GM18951 (cell line): Measurements from ENCODE around the gene DIP2C.

Experiments used
- POLR2A ChIP-seq: IDR thresholded peaks from 4 replicates; pipeline ENCODE4 v1.6.1; 2011; ENCODE audit warnings: mild to moderate bottlenecking; ENCODE audit not compliant: insufficient read length, insufficient read depth; ENCODE audit errors: extremely low read depth
- in situ Hi-C: fragments of 300-500 bp; cut with MboI; formaldehyde crosslinking; loops from one replicate; pipeline ENCODE4 v1.12.0; 2022; ENCODE audit warnings: low sequenced_read_pairs, mixed read lengths, inconsistent platforms; ENCODE audit not compliant: unreplicated experiment

Gene DIP2C

DNA sequence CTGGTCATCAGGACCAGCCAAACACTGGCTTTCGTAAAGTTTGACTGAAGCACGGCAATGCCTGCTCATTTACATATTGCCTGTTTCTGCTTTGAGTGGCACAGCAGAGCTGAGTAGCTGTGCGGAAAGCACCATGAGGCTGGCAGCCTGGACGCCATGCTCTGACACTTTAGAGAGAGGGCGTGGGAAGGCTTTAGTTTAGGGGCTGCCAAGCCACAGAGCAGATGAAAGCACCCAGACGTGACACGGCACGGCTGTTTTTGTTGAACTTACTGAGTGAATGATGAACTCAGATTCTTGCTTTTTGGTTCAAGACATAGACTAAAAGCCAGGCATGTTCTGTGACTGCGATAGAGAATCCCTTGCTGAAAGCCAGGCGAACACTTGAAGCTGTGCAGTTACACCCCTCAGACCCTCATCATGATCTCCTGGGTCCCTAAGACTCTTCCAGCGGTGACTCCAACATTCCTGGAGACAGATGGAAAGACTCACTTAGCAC lies 372.1 kb downstream of the DIP2C start:
- no peak for TF ChIP-seq POLR2A
- in situ Hi-C loops: no loop called here

DNA sequence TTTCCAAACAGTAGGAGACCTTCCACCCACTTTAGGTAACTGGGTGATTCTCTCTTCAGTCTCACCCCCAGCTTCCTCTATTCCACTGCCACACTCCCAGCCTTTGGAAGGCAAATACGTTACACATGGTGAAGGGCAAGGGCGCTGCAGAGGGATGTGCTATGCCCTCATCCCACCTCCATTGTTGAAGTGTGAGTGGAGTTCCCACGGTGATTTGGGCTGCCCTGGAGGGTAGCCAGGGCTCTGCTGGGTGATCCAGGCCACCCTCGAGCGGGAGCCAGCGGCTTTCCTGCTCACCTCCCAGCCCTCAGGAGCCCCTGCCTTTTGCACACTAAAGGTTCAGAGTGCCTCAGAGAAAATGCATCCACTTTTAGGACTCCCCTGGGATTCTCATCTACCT lies 373.1 kb downstream of the DIP2C start:
- in situ Hi-C loops: no loop called here
- TF ChIP-seq POLR2A: no peak

DNA sequence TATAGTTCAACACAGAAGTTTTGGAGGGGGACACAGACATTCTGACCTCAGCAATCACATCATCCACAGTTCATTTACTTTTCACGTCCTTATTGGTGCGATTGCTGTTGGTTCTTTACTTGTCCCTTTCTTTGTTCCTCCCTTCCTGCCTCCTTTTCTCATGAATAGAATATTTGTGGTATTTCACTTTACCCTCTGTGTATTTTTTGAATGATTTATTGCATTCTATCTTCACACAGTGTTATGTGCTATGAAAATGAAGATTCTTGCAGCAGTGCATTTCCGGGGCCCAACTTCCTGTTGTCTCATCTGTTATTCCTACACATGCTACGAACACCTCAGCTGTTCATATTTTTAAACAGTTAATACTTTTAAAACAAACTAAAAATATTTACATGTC lies 374.6 kb downstream of the DIP2C start:
- no peak for TF ChIP-seq POLR2A
- in situ Hi-C loops: no loop called here

DNA sequence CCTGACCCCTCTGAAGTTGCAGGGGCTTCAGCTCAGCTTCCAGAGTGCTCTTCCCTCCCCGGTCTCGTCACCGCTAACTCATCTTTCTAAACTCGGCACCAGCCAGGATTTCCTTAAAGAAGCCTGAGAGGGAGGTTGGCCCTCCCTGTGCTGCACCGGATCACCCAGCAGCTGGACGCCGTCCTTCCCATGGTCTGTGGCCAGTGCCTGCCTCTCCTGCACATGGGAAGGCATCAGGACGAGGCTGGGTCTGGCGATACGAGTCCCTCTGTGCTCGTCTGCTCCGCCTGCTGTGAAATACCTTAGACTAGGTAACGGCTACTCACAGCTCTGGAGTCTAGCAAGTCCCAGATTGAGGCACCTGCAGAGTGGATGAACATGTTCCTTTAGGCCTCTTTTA lies 375.1 kb downstream of the DIP2C start:
- TF ChIP-seq POLR2A: no peak
- in situ Hi-C loops: no loop called here

DNA sequence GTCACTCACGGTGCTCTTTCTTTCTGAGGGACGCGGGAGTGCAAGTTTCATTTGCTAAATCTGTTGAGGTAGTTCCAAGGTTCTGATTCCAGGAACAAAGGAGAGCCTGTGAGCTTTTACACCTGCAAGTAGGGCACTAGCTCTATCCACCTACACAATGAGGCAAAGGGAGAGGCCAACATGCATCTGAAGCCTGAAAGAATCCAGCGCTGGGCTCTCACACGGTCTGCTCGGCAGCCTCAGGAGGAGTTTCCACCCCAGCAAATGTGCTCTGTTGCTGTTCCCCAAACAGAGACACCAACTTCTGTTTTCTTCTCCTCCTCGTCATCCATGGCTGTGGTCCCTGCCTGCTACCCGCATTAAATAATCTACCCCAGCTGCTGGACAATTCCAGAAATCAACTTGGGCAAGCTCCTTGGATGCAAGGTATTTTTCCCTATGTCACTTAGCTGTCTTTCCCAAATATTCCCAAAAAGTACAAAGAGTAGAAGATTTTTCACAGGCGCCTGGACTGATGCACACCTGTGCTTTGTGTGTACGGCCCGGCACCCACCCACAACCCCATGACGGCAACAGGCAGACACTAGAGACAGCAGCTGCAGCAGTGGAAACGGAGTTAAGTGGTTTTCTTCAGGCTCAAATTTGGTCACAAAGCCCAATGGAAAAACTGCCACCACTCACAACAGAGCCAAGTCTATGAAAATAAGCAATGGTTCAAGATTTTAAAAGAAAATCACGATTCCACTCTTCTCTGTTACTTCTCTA lies 377.4 kb downstream of the DIP2C start:
- no peak for TF ChIP-seq POLR2A
- in situ Hi-C loops: no loop called here

DNA sequence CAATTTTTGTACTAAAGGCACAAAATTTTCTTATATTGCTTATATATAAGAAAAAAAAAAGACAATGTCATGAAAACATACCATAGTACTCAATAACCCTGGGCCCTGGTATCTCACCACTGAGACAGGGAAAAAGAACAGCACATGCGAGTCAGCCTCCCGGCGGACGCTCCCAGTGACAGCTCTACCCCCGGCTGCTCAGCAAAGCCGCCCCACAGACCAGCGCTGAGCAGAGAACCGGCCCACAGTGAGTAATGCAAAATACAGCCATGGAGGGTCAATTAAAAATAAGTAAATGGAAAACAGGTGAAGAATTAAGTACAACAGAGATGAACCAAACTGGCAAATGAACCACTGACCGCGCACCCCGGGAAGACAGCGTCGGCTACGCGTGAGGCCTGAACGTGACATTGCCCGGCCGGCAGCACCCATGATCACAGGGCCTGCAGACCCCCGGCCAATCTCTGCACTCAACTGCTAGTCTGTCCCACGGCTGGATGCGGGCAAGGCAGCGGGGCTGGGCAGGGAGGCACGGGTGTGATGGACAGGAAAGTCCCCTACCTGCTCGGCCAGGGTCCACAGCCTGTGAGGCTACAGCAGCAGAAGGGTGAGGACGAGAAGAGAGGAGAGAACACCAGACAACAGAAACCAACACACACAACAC lies 378.4 kb downstream of the DIP2C start:
- TF ChIP-seq POLR2A: no peak
- in situ Hi-C loops: no loop called here

DNA sequence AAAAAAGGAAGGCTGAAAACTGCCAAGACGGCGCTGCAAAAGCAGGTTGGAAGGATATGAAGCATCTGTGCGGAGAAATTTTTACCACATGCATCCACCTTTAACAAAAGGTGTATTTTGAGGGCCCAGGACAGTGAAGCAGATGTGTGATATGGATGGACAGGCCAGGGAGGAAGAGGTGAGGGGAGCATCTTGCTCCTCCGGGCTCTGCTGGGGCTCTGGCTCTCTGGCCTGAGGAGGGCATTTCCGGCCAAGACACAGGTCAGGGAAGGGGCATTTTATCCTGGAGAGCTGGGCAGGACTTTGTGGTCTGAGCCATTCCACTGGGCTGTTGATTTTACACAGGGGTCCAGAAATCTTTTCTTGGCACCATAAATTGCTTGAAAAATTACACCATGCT lies 379.1 kb downstream of the DIP2C start:
- in situ Hi-C loops: no loop called here
- no peak for TF ChIP-seq POLR2A

DNA sequence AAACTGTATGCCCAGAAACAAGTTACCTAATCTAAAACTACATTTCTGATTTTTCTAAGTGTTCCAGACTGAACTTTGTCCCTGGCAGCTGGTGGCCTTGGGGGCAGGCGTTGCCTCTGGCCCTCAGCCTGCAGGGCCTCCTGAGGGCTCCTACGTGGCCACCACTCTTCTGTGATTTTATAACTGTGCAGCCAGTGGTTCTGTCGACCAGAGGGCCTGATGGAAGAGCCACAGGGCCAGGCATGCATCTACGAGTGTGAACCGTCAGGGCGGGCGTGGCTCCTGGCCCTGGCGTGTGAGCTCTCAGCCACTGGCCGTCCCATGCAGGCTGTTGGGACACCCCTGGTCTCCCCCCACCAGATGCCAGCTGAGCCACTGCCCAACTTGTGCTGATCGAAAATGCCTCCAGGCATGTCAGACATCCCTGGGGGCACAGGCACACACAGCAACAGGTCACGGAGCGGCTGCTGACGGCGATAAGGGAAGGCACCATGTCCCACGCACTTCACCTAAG lies 380.8 kb downstream of the DIP2C start:
- in situ Hi-C loops: no loop called here
- no peak for TF ChIP-seq POLR2A

DNA sequence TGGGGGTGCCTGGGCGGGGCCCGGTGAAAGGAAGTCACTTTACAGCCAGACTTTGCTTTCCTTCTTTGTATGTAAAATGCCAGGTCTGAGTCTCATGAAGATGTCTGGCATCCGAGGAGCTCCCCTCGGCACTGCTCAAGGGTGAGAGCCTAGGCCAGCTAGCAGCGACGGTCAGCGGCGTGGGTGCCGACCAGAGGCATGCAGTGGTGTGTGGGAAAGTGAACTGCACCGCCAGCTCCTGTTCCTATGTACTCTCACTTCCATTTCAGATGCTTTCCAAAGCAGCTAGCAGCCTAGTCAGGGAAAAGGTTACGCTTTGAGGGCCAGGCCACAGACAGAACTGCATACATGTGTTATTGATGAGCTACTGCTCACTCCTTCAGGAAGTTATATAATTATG lies 381.4 kb downstream of the DIP2C start:
- in situ Hi-C loops: no loop called here
- no peak for TF ChIP-seq POLR2A

DNA sequence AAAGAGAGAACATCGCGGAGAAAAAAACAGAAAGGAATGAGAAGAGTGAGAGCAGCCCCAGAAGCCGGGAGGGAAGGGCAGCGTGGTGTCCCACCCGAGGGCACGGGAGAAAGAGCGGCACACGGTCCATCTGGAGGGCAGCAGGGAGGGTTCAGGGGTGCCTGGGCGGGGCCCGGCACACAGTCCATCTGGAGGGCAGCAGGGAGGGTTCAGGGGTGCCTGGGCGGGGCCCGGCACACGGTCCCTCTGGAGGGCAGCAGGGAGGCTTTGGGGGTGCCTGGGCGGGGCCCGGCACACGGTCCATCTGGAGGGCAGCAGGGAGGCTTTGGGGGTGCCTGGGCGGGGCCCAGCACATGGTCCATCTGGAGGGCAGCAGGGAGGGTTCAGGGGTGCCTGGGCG lies 381.8 kb downstream of the DIP2C start:
- TF ChIP-seq POLR2A: no peak
- in situ Hi-C loops: no loop called here

DNA sequence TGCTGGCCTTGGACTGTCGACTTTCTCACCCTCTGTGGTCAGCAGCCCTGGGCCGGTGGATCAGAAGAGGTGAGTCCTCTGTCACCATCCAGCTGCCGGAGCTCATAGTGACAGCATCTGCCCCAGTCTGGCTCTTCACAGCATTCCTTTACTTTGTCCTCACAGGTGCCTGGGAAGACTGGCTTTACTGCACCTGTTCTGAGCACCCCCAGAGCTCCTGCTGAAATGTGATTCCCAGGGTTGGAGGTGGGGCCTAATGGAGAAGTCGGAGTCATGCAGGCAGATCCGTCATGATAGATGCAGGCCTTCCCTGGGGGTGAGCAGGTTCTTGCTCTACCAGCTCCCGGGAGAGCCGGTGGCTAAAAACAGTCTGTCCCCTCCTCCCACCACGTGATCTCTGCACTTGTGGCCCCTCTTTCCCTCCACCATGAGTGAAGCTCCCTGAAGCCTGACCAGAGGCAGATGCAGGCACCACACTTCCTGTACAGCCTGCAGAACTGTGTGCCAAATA lies 382.7 kb downstream of the DIP2C start:
- in situ Hi-C loops: no loop called here
- no peak for TF ChIP-seq POLR2A

DNA sequence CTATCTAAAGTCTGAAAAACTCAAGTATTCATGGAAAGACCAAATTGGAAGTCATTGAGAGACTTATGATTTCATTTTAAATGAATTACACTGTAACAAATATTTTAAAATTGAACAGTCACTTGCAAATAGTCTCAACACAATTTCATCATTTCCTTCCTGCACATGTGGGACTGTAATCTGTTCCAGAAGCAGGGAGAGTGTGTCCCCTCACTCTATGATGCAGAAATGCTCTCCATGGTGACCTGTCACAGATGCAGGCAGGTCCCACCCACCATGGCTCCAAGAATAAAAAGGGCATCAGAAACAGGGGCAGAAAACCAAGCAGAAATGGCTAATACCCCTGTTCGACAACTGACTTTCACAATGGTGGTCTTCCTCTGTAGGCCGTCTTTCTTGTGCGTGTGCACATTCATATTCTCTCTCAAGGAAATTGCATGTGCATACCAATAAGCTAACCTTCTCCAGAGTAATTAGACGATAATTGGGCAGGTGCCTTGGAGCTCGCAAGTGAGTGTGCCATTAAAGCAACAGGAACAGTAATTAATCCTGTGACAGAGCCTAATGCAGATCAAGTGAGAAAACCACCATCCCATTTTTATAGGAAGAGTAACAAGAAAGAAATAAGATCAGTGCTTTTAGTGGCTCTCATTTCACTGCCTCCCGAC lies 383.3 kb downstream of the DIP2C start:
- TF ChIP-seq POLR2A: no peak
- in situ Hi-C loops: no loop called here

DNA sequence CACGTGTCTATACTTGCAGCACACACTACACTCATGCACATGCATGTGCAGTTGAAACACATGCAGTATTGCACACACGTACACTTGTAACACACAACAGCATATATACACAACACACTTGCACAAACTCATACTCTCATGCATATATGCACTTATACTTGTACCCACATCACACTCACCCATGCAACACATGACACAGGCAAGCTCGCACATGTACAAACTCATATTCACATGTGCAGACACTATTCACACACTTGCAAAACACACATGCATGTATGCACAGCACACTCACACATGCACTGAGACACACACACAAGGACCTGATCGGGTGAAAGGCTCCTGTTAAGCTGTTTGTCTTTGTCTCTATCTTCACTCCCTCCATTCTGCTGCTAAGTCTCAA lies 384.4 kb downstream of the DIP2C start:
- in situ Hi-C loops: no loop called here
- no peak for TF ChIP-seq POLR2A
